Measurements from ENCODE around the gene SDK1. TPM values are rescaled to one million over a fixed set of nuclear protein-coding genes. Genes with fewer than 3 reads are reported as not detected.

SDK1 gene
- total and polyA plus RNA-seq, 2 experiments from 2014 or later: not detected

- H3K9ac ChIP-seq: no peak overlapping the region
- no peak overlapping the region for H3K27ac ChIP-seq
- 48 to 62% methylated on average over 4 of the region's 4 CpGs for WGBS, 2 experiments (ENCODE audit: low coverage in 1 of 2, low lambda C conversion rate in 2 of 2, missing lambda C conversion rate in 2 of 2)
- in situ Hi-C loops (cut with MboI): no loop called here
- no peaks in the 10 kb centered on the region for H3K36me3 ChIP-seq (ENCODE audit: low read depth)
- no peaks in the 10 kb centered on the region for H3K4me1 ChIP-seq (ENCODE audit: insufficient read depth)
- H3K9me3 ChIP-seq (ENCODE audit: low read depth): no peaks in the 10 kb centered on the region
- no peak overlapping the region for H3K4me2 ChIP-seq (ENCODE audit: unreplicated experiment)
- TF ChIP-seq EZH2 (IDR thresholded peaks at IDR 0.05; ENCODE audit: insufficient read depth, poor library complexity, severe bottlenecking): no peak
- no peak for TF ChIP-seq EZH2phosphoT487 (IDR thresholded peaks at IDR 0.05; ENCODE audit: insufficient read depth, low read depth)
- H3K27me3 ChIP-seq (replicated peaks; ENCODE audit: insufficient read depth): no peaks in the 10 kb centered on the region
- H3K79me2 ChIP-seq (ENCODE audit: insufficient read depth): no peaks in the 10 kb centered on the region
- no peak overlapping the region for H3K4me3 ChIP-seq
- H3K9me2 ChIP-seq (ENCODE audit: insufficient read depth): no peaks in the 10 kb centered on the region
- no peak for DNase-seq
- H4K20me1 ChIP-seq (ENCODE audit: insufficient read depth): no peaks in the 10 kb centered on the region
- H2AFZ ChIP-seq: no peak overlapping the region
- no peaks in the 10 kb centered on the region for H3F3A ChIP-seq (ENCODE audit: insufficient read depth)
These were observed 180.4 kb downstream of the SDK1 start for GRCh38 chr7:3481435-3481834.

- WGBS, 2 experiments (ENCODE audit: low coverage in 1 of 2, low lambda C conversion rate in 2 of 2, missing lambda C conversion rate in 2 of 2): 45% methylated on average over 13 of the region's 13 CpGs
- H2AFZ ChIP-seq: no peak overlapping the region
- no peaks in the 10 kb centered on the region for H3K9me3 ChIP-seq (ENCODE audit: low read depth)
- H3K36me3 ChIP-seq (ENCODE audit: low read depth): no peaks in the 10 kb centered on the region
- H3K4me2 ChIP-seq (ENCODE audit: unreplicated experiment): no peak overlapping the region
- H3K79me2 ChIP-seq (ENCODE audit: insufficient read depth): no peaks in the 10 kb centered on the region
- in situ Hi-C loops (cut with MboI): no loop called here
- no peaks in the 10 kb centered on the region for H3F3A ChIP-seq (ENCODE audit: insufficient read depth)
- peak; percentile 9 for DNase-seq
- H3K4me1 ChIP-seq (ENCODE audit: insufficient read depth): no peaks in the 10 kb centered on the region
- H3K9me2 ChIP-seq (ENCODE audit: insufficient read depth): no peaks in the 10 kb centered on the region
- no peak overlapping the region for H3K9ac ChIP-seq
- H3K27me3 ChIP-seq (replicated peaks; ENCODE audit: insufficient read depth): no peaks in the 10 kb centered on the region
- no peak overlapping the region for H3K27ac ChIP-seq
- TF ChIP-seq EZH2 (IDR thresholded peaks at IDR 0.05; ENCODE audit: insufficient read depth, poor library complexity, severe bottlenecking) (no peak), EZH2phosphoT487 (IDR thresholded peaks at IDR 0.05; ENCODE audit: insufficient read depth, low read depth) (no peak)
- no peaks in the 10 kb centered on the region for H4K20me1 ChIP-seq (ENCODE audit: insufficient read depth)
- no peak overlapping the region for H3K4me3 ChIP-seq
These were observed 181.3 kb downstream of the SDK1 start for GRCh38 chr7:3482147-3482921.

GRCh38 chr7:3486841-3487240, 185.8 kb downstream of the SDK1 start:
- in situ Hi-C loops (cut with MboI): no loop called here
- Histone ChIP-seq H3K9me3 (ENCODE audit: low read depth) (no peaks in the 10 kb centered on the region), H3K27ac (no peak overlapping the region), H3K36me3 (ENCODE audit: low read depth) (no peaks in the 10 kb centered on the region), H3K4me1 (ENCODE audit: insufficient read depth) (no peaks in the 10 kb centered on the region), H3K9me2 (ENCODE audit: insufficient read depth) (no peaks in the 10 kb centered on the region), H4K20me1 (ENCODE audit: insufficient read depth) (no peaks in the 10 kb centered on the region), H3K4me2 (ENCODE audit: unreplicated experiment) (no peak overlapping the region), H3K27me3 (replicated peaks; ENCODE audit: insufficient read depth) (no peaks in the 10 kb centered on the region), H3F3A (ENCODE audit: insufficient read depth) (no peaks in the 10 kb centered on the region), H2AFZ (no peak overlapping the region), H3K9ac (no peak overlapping the region), H3K4me3 (no peak overlapping the region), H3K79me2 (ENCODE audit: insufficient read depth) (no peaks in the 10 kb centered on the region)
- WGBS, 2 experiments (ENCODE audit: low coverage in 1 of 2, low lambda C conversion rate in 2 of 2, missing lambda C conversion rate in 2 of 2): 65 to 67% methylated on average over 4 of the region's 4 CpGs
- no peak for DNase-seq
- TF ChIP-seq EZH2phosphoT487 (IDR thresholded peaks at IDR 0.05; ENCODE audit: insufficient read depth, low read depth) (no peak), EZH2 (IDR thresholded peaks at IDR 0.05; ENCODE audit: insufficient read depth, poor library complexity, severe bottlenecking) (no peak)

GRCh38 chr7:3488829-3489228, 187.8 kb downstream of the SDK1 start:
- H4K20me1 ChIP-seq (ENCODE audit: insufficient read depth): no peaks in the 10 kb centered on the region
- H3F3A ChIP-seq (ENCODE audit: insufficient read depth): no peaks in the 10 kb centered on the region
- DNase-seq: no peak
- no peak overlapping the region for H2AFZ ChIP-seq
- in situ Hi-C loops (cut with MboI): no loop called here
- no peaks in the 10 kb centered on the region for H3K27me3 ChIP-seq (replicated peaks; ENCODE audit: insufficient read depth)
- H3K4me1 ChIP-seq (ENCODE audit: insufficient read depth): no peaks in the 10 kb centered on the region
- no peak overlapping the region for H3K4me2 ChIP-seq (ENCODE audit: unreplicated experiment)
- no peak overlapping the region for H3K9ac ChIP-seq
- no peak overlapping the region for H3K4me3 ChIP-seq
- TF ChIP-seq EZH2phosphoT487 (IDR thresholded peaks at IDR 0.05; ENCODE audit: insufficient read depth, low read depth): no peak
- TF ChIP-seq EZH2 (IDR thresholded peaks at IDR 0.05; ENCODE audit: insufficient read depth, poor library complexity, severe bottlenecking): no peak
- 33 to 36% methylated on average over 3 of the region's 3 CpGs for WGBS, 2 experiments (ENCODE audit: low coverage in 1 of 2, low lambda C conversion rate in 2 of 2, missing lambda C conversion rate in 2 of 2)
- H3K9me2 ChIP-seq (ENCODE audit: insufficient read depth): no peaks in the 10 kb centered on the region
- no peaks in the 10 kb centered on the region for H3K36me3 ChIP-seq (ENCODE audit: low read depth)
- no peaks in the 10 kb centered on the region for H3K79me2 ChIP-seq (ENCODE audit: insufficient read depth)
- H3K27ac ChIP-seq: no peak overlapping the region
- H3K9me3 ChIP-seq (ENCODE audit: low read depth): no peaks in the 10 kb centered on the region

Measured in GM23248 (cell line).